HepG2 (cell line): Measurements from ENCODE around the gene GPATCH3. TPM values are rescaled to one million over a fixed set of nuclear protein-coding genes. Genes with fewer than 3 reads are reported as not detected.

ENCODE experiments used
- ARNT ChIP-seq: fragments of 450-650 bp; IDR thresholded peaks from 2 replicates; pipeline ENCODE4 v1.6.1; 2017
- ATF4 ChIP-seq, 2 experiments: fragments of 450-650 bp in 1 of 2; sonication (generic) in 1 of 2; formaldehyde crosslinking; IDR thresholded peaks; 2 replicates each; pipeline versions ENCODE4 v1.5.0 to v1.8.0; 2020 to 2022; ENCODE audit warnings: mild to moderate bottlenecking in 1 of 2, missing genetic modification reagents in 1 of 2
- BHLHE40 ChIP-seq: IDR thresholded peaks from 2 replicates; pipeline ENCODE4 v1.6.1; 2011; ENCODE audit warnings: low read length, improper control_type of control experiment
- EZH2 ChIP-seq: conservative IDR thresholded peaks from 2 replicates; pipeline ENCODE4 v1.6.1; 2012; ENCODE audit warnings: mild to moderate bottlenecking, low read depth, low read length, moderate library complexity
- GATAD1 ChIP-seq: IDR thresholded peaks from 2 replicates; pipeline ENCODE4 v1.6.1; 2016; ENCODE audit warnings: missing genetic modification reagents, missing compliant biosample characterization
- MTF1 ChIP-seq: sonication (generic); formaldehyde crosslinking; IDR thresholded peaks from 2 replicates; pipeline ENCODE4 v1.5.0; 2020; ENCODE audit warnings: missing genetic modification reagents
- NFE2L1 ChIP-seq: sonication (generic); formaldehyde crosslinking; IDR thresholded peaks from 2 replicates; pipeline ENCODE4 v1.4.0; 2020; ENCODE audit warnings: missing genetic modification reagents, mild to moderate bottlenecking, borderline replicate concordance
- POLR2AphosphoS2 ChIP-seq: IDR thresholded peaks from 2 replicates; pipeline ENCODE4 v1.6.1; 2011; ENCODE audit warnings: low read depth, low read length, improper control_type of control experiment
- RERE ChIP-seq: IDR thresholded peaks from 2 replicates; pipeline ENCODE4 v1.6.1; 2016; ENCODE audit warnings: low read depth, missing genetic modification reagents, missing compliant biosample characterization
- SOX5 ChIP-seq: IDR thresholded peaks from 2 replicates; pipeline ENCODE4 v1.6.1; 2016; ENCODE audit warnings: borderline replicate concordance
- TCF7L2 ChIP-seq: IDR thresholded peaks from 2 replicates; pipeline ENCODE4 v1.6.1; 2011; ENCODE audit warnings: mild to moderate bottlenecking, low read depth, low read length, moderate library complexity
- TEAD2 ChIP-seq: sonication (generic); formaldehyde crosslinking; IDR thresholded peaks from 2 replicates; pipeline ENCODE4 v1.9.0; 2021; ENCODE audit warnings: missing genetic modification reagents
- TRIM24 ChIP-seq: sonication (generic); formaldehyde crosslinking; IDR thresholded peaks from 2 replicates; pipeline ENCODE4 v1.8.0; 2022; ENCODE audit warnings: mild to moderate bottlenecking, missing genetic modification reagents
- WIZ ChIP-seq: sonication (generic); formaldehyde crosslinking; IDR thresholded peaks from 2 replicates; pipeline ENCODE4 v1.5.1; 2020; ENCODE audit warnings: mild to moderate bottlenecking, missing genetic modification reagents
- ZNF180 ChIP-seq: sonication (generic); formaldehyde crosslinking; IDR thresholded peaks from 2 replicates; pipeline ENCODE4 v1.4.0; 2020; ENCODE audit warnings: low read depth, missing genetic modification reagents, borderline replicate concordance
- ZNF383 ChIP-seq: sonication (generic); formaldehyde crosslinking; IDR thresholded peaks from 2 replicates; pipeline ENCODE4 v1.4.0; 2020; ENCODE audit warnings: missing genetic modification reagents, mild to moderate bottlenecking, borderline replicate concordance
- ZNF484 ChIP-seq: sonication (generic); formaldehyde crosslinking; IDR thresholded peaks from 2 replicates; pipeline ENCODE4 v1.5.1; 2020; ENCODE audit warnings: mild to moderate bottlenecking, low read depth, missing genetic modification reagents, borderline replicate concordance
- ZNF773 ChIP-seq: sonication (generic); formaldehyde crosslinking; IDR thresholded peaks from 2 replicates; pipeline ENCODE4 v1.4.0; 2020; ENCODE audit warnings: missing genetic modification reagents, borderline replicate concordance
- ZNF775 ChIP-seq: sonication (generic); formaldehyde crosslinking; IDR thresholded peaks from 2 replicates; pipeline ENCODE4 v1.4.0; 2020; ENCODE audit warnings: missing genetic modification reagents, mild to moderate bottlenecking, moderate library complexity, borderline replicate concordance
- ZNF879 ChIP-seq: sonication (generic); formaldehyde crosslinking; IDR thresholded peaks from 2 replicates; pipeline ENCODE4 v1.8.1; 2023; ENCODE audit warnings: missing genetic modification reagents
- polyA plus RNA-seq, 8 experiments: library from polyadenylated mRNA; depleted of rRNA in 3 of 8; stranded (reverse) in 7 of 8; unstranded in 1 of 8; fragments of >200 nt; fragmentation: Illumina TruSeq in 4 of 8; extraction: Trizol in 4 of 8; gene quantifications; 2 replicates each; pipeline versions ENCODE4 v1.2.1 to v1.2.3, GENCODE V29; 2011 to 2016; ENCODE audit warnings: low read depth in 4 of 8, missing spikeins in 1 of 8, mixed read lengths in 1 of 8; ENCODE audit not compliant: insufficient read depth in 1 of 8
- total RNA-seq, 5 experiments: library from RNA; depleted of rRNA; stranded (reverse); fragments of >200 nt; fragmentation: Illumina TruSeq; extraction: Trizol; gene quantifications; 2 replicates each; pipeline ENCODE4 v1.2.3, GENCODE V29; 2016; ENCODE audit warnings: low read depth in 1 of 5
- TF ChIP-seq, protein P1 (sequence below): IDR thresholded peaks from 2 replicates; pipeline ENCODE4 v1.6.1; 2012; ENCODE audit warnings: inconsistent platforms
- TF ChIP-seq, protein P2 (sequence below): sonication (generic); formaldehyde crosslinking; IDR thresholded peaks from 2 replicates; pipeline ENCODE4 v1.8.0; 2022; ENCODE audit warnings: missing genetic modification reagents, low read depth, mild to moderate bottlenecking, borderline replicate concordance

The GPATCH3 gene
- total and polyA plus RNA-seq, 2 of the 13 experiments (the other 11 are each of a cell fraction or from before 2014, with no cell fraction given) = 8.3 to 11.0 TPM

- TF ChIP-seq ARNT (no peak), SOX5 (peak; percentile 93), BHLHE40 (0 out of 2 replicates have a peak, but pooled peaks have one; percentile 37), TEAD2 (CRISPR knock-in tag) (no peak), ZNF180 (CRISPR knock-in tag) (0 out of 2 replicates have a peak, but pooled peaks have one; percentile 25), TCF7L2 (no peak), NFE2L1 (CRISPR knock-in tag) (0 out of 2 replicates have a peak, but pooled peaks have one; percentile 11), WIZ (CRISPR knock-in tag) (no peak; the same call in 1 of the 2 replicates), ZNF383 (no peak), ZNF773 (CRISPR knock-in tag) (peak; percentile 75; the same call in 1 of the 2 replicates), ZNF775 (0 out of 2 replicates have a peak, but pooled peaks have one; percentile 59), POLR2AphosphoS2 (peak; percentile 94), ZNF879 (no peak), ZNF484 (CRISPR knock-in tag) (no peak), TRIM24 (CRISPR knock-in tag) (peak; percentile 92), RERE (CRISPR knock-in tag) (peak; percentile 95), GATAD1 (CRISPR knock-in tag) (peak; percentile 72), EZH2 (no peak), ATF4 (CRISPR knock-in tag; IDR thresholded peaks at IDR 0.05) (peak in 1 of 2 experiments; percentile 88; a peak in 2 of 4 replicates), MTF1 (CRISPR knock-in tag) (no peak; the same call in 1 of the 2 replicates)
- TF ChIP-seq, protein P1, sequence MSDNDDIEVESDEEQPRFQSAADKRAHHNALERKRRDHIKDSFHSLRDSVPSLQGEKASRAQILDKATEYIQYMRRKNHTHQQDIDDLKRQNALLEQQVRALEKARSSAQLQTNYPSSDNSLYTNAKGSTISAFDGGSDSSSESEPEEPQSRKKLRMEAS = peak; percentile 97
- TF ChIP-seq, protein P2, sequence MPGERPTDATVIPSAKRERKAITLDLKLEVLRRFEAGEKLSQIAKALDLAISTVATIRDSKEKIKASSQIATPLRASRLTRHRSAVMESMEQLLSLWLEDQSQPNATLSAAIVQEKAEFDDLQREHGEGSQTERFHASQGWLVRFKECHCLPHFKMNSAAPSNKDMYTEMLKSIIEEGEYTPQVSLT (CRISPR knock-in tag) = no peak
These were observed 13.7 kb upstream of the GPATCH3 start, which contains the start of gene NR0B2 (continued) for GRCh38 chr1:26913754-26914619.
